ENCODE measurements around the gene KATNB1. TPM values are rescaled to one million over a fixed set of nuclear protein-coding genes. Genes with fewer than 3 reads are reported as not detected.
A peak's percentile ranks its signal among the peaks of the same experiment; 100 is the strongest.
"Not testable (repeated sequence)": the region's sequence is repeated elsewhere in the genome, so short reads cannot be mapped to it uniquely, and the experiment has no call there.

The KATNB1 gene
- polyA plus RNA-seq, 4 donors, result 9.6 to 19.3 (median 12.1) TPM

- H3K4me1 ChIP-seq (ENCODE audit: control insufficient read depth in 3 of 3, insufficient read depth in 2 of 3, low read depth in 1 of 3, low read length in 2 of 3), result peaks cover 0 to 7% (median 0%) of the 10 kb centered on the region in 3 donors
- FAIRE-seq (no peak), DNase-seq (no peak)
- WGBS, 3 donors, result 57 to 77% (median 61%) methylated on average over 7 to 8 of the region's 8 CpGs
- H3K27ac ChIP-seq (ENCODE audit: low read depth in 1 of 3, low read length in 2 of 3), result no peak overlapping the region
- H3K27me3 ChIP-seq (ENCODE audit: control insufficient read depth in 3 of 3, insufficient read depth in 3 of 3, low read length in 3 of 3), result no peaks in the 10 kb centered on the region
- no peak overlapping the region for H3K4me3 ChIP-seq (ENCODE audit: low read depth in 1 of 3, low read length in 3 of 3)
- peaks cover 0 to 89% (median 6%) of the 10 kb centered on the region in 3 donors for H3K36me3 ChIP-seq (ENCODE audit: control insufficient read depth in 3 of 3, insufficient read depth in 2 of 3, low read depth in 1 of 3, low read length in 3 of 3)
- H3K9me3 ChIP-seq (ENCODE audit: control insufficient read depth in 2 of 2, insufficient read depth in 1 of 2, low read depth in 1 of 2, low read length in 1 of 2), result no peaks in the 10 kb centered on the region
These were observed 51.9 kb downstream of the KATNB1 start for GRCh38 chr16:57787519-57787905.

- Histone ChIP-seq H3K27ac (ENCODE audit: low read depth in 1 of 3, low read length in 2 of 3) (no peak overlapping the region), H3K36me3 (ENCODE audit: control insufficient read depth in 3 of 3, insufficient read depth in 2 of 3, low read depth in 1 of 3, low read length in 3 of 3) (peaks cover 0 to 91% (median 6%) of the 10 kb centered on the region in 3 donors), H3K9me3 (ENCODE audit: control insufficient read depth in 2 of 2, insufficient read depth in 1 of 2, low read depth in 1 of 2, low read length in 1 of 2) (no peaks in the 10 kb centered on the region), H3K27me3 (ENCODE audit: control insufficient read depth in 3 of 3, insufficient read depth in 3 of 3, low read length in 3 of 3) (no peaks in the 10 kb centered on the region), H3K4me1 (ENCODE audit: control insufficient read depth in 3 of 3, insufficient read depth in 2 of 3, low read depth in 1 of 3, low read length in 2 of 3) (peaks cover 0 to 6% (median 0%) of the 10 kb centered on the region in 3 donors), H3K4me3 (ENCODE audit: low read depth in 1 of 3, low read length in 3 of 3) (no peak overlapping the region)
- DNase-seq (no peak), FAIRE-seq (no peak)
- 61 to 75% (median 70%) methylated on average over 16 to 17 of the region's 17 CpGs for WGBS, 3 donors
These were observed 52.8 kb downstream of the KATNB1 start for GRCh38 chr16:57788252-57788841.

GRCh38 chr16:57788951-57789350, 53.4 kb downstream of the KATNB1 start:
- H3K4me1 ChIP-seq (ENCODE audit: control insufficient read depth in 3 of 3, insufficient read depth in 2 of 3, low read depth in 1 of 3, low read length in 2 of 3), result peaks cover 0 to 6% (median 0%) of the 10 kb centered on the region in 3 donors
- H3K4me3 ChIP-seq (ENCODE audit: low read depth in 1 of 3, low read length in 3 of 3), result no peak overlapping the region
- WGBS, 3 donors, result 88 to 96% (median 91%) methylated on average over 12 of the region's 12 CpGs
- DNase-seq, result no peak
- H3K9me3 ChIP-seq (ENCODE audit: control insufficient read depth in 2 of 2, insufficient read depth in 1 of 2, low read depth in 1 of 2, low read length in 1 of 2), result no peaks in the 10 kb centered on the region
- no peaks in the 10 kb centered on the region for H3K27me3 ChIP-seq (ENCODE audit: control insufficient read depth in 3 of 3, insufficient read depth in 3 of 3, low read length in 3 of 3)
- FAIRE-seq, result no peak
- H3K27ac ChIP-seq (ENCODE audit: low read depth in 1 of 3, low read length in 2 of 3), result no peak overlapping the region
- peaks cover 0 to 89% (median 6%) of the 10 kb centered on the region in 3 donors for H3K36me3 ChIP-seq (ENCODE audit: control insufficient read depth in 3 of 3, insufficient read depth in 2 of 3, low read depth in 1 of 3, low read length in 3 of 3)

GRCh38 chr16:57791195-57791892, 55.8 kb downstream of the KATNB1 start:
- DNase-seq, result no peak
- no peak for FAIRE-seq
- Histone ChIP-seq H3K27ac (ENCODE audit: low read depth in 1 of 3, low read length in 2 of 3) (no peak overlapping the region), H3K9me3 (ENCODE audit: control insufficient read depth in 2 of 2, insufficient read depth in 1 of 2, low read depth in 1 of 2, low read length in 1 of 2) (no peaks in the 10 kb centered on the region), H3K36me3 (ENCODE audit: control insufficient read depth in 3 of 3, insufficient read depth in 2 of 3, low read depth in 1 of 3, low read length in 3 of 3) (peaks cover 0 to 86% (median 4%) of the 10 kb centered on the region in 3 donors), H3K4me1 (ENCODE audit: control insufficient read depth in 3 of 3, insufficient read depth in 2 of 3, low read depth in 1 of 3, low read length in 2 of 3) (peaks cover 0 to 12% (median 0%) of the 10 kb centered on the region in 3 donors), H3K4me3 (ENCODE audit: low read depth in 1 of 3, low read length in 3 of 3) (no peak overlapping the region), H3K27me3 (ENCODE audit: control insufficient read depth in 3 of 3, insufficient read depth in 3 of 3, low read length in 3 of 3) (no peaks in the 10 kb centered on the region)
- 67 to 77% (median 76%) methylated on average over 13 of the region's 13 CpGs for WGBS, 3 donors

GRCh38 chr16:57791893-57792461, 56.4 kb downstream of the KATNB1 start:
- peaks cover 0 to 17% (median 0%) of the 10 kb centered on the region in 3 donors for H3K4me1 ChIP-seq (ENCODE audit: control insufficient read depth in 3 of 3, insufficient read depth in 2 of 3, low read depth in 1 of 3, low read length in 2 of 3)
- 67 to 73% (median 73%) methylated on average over 8 of the region's 8 CpGs for WGBS, 3 donors
- no peak overlapping the region for H3K27ac ChIP-seq (ENCODE audit: low read depth in 1 of 3, low read length in 2 of 3)
- H3K27me3 ChIP-seq (ENCODE audit: control insufficient read depth in 3 of 3, insufficient read depth in 3 of 3, low read length in 3 of 3), result no peaks in the 10 kb centered on the region
- H3K4me3 ChIP-seq (ENCODE audit: low read depth in 1 of 3, low read length in 3 of 3), result no peak overlapping the region
- no peaks in the 10 kb centered on the region for H3K9me3 ChIP-seq (ENCODE audit: control insufficient read depth in 2 of 2, insufficient read depth in 1 of 2, low read depth in 1 of 2, low read length in 1 of 2)
- peaks cover 0 to 83% (median 7%) of the 10 kb centered on the region in 3 donors for H3K36me3 ChIP-seq (ENCODE audit: control insufficient read depth in 3 of 3, insufficient read depth in 2 of 3, low read depth in 1 of 3, low read length in 3 of 3)
- no peak for DNase-seq
- no peak for FAIRE-seq

GRCh38 chr16:57794849-57795430, 59.4 kb downstream of the KATNB1 start:
- Histone ChIP-seq H3K27ac (ENCODE audit: low read depth in 1 of 3, low read length in 2 of 3) (no peak overlapping the region), H3K4me3 (ENCODE audit: low read depth in 1 of 3, low read length in 3 of 3) (no peak overlapping the region), H3K9me3 (ENCODE audit: control insufficient read depth in 2 of 2, insufficient read depth in 1 of 2, low read depth in 1 of 2, low read length in 1 of 2) (no peaks in the 10 kb centered on the region), H3K4me1 (ENCODE audit: control insufficient read depth in 3 of 3, insufficient read depth in 2 of 3, low read depth in 1 of 3, low read length in 2 of 3) (peaks cover 0 to 38% (median 2%) of the 10 kb centered on the region in 3 donors), H3K36me3 (ENCODE audit: control insufficient read depth in 3 of 3, insufficient read depth in 2 of 3, low read depth in 1 of 3, low read length in 3 of 3) (peaks cover 0 to 67% (median 3%) of the 10 kb centered on the region in 3 donors), H3K27me3 (ENCODE audit: control insufficient read depth in 3 of 3, insufficient read depth in 3 of 3, low read length in 3 of 3) (no peaks in the 10 kb centered on the region)
- FAIRE-seq (no peak), DNase-seq (no peak)
- 84 to 87% (median 87%) methylated on average over 17 to 18 of the region's 18 CpGs for WGBS, 3 donors

- DNase-seq (peak; percentile 61 to 67), FAIRE-seq (no peak)
- H3K9me3 ChIP-seq (ENCODE audit: control insufficient read depth in 2 of 2, insufficient read depth in 1 of 2, low read depth in 1 of 2, low read length in 1 of 2), result no peaks in the 10 kb centered on the region
- no peak overlapping the region for H3K27ac ChIP-seq (ENCODE audit: low read depth in 1 of 3, low read length in 2 of 3)
- no peak overlapping the region for H3K4me3 ChIP-seq (ENCODE audit: low read depth in 1 of 3, low read length in 3 of 3)
- WGBS, 3 donors, result 24 to 48% (median 29%) methylated on average over 9 of the region's 9 CpGs
- no peaks in the 10 kb centered on the region for H3K27me3 ChIP-seq (ENCODE audit: control insufficient read depth in 3 of 3, insufficient read depth in 3 of 3, low read length in 3 of 3)
- peaks cover 0 to 62% (median 3%) of the 10 kb centered on the region in 3 donors for H3K36me3 ChIP-seq (ENCODE audit: control insufficient read depth in 3 of 3, insufficient read depth in 2 of 3, low read depth in 1 of 3, low read length in 3 of 3)
- H3K4me1 ChIP-seq (ENCODE audit: control insufficient read depth in 3 of 3, insufficient read depth in 2 of 3, low read depth in 1 of 3, low read length in 2 of 3), result peaks cover 4 to 43% (median 7%) of the 10 kb centered on the region in 3 donors
These were observed 59.9 kb downstream of the KATNB1 start for GRCh38 chr16:57795431-57795878.

GRCh38 chr16:57796014-57796413, 60.4 kb downstream of the KATNB1 start:
- Histone ChIP-seq H3K27ac (ENCODE audit: low read depth in 1 of 3, low read length in 2 of 3) (peak overlapping the region in 1 of 3 donors; percentile 92), H3K36me3 (ENCODE audit: control insufficient read depth in 3 of 3, insufficient read depth in 2 of 3, low read depth in 1 of 3, low read length in 3 of 3) (peaks cover 0 to 56% (median 3%) of the 10 kb centered on the region in 3 donors), H3K4me1 (ENCODE audit: control insufficient read depth in 3 of 3, insufficient read depth in 2 of 3, low read depth in 1 of 3, low read length in 2 of 3) (peaks cover 7 to 48% (median 12%) of the 10 kb centered on the region in 3 donors)
- H3K27me3 ChIP-seq (ENCODE audit: control insufficient read depth in 3 of 3, insufficient read depth in 3 of 3, low read length in 3 of 3); H3K4me3 ChIP-seq (ENCODE audit: low read depth in 1 of 3, low read length in 3 of 3); FAIRE-seq; DNase-seq; H3K9me3 ChIP-seq (ENCODE audit: control insufficient read depth in 2 of 2, insufficient read depth in 1 of 2, low read depth in 1 of 2, low read length in 1 of 2): not testable (repeated sequence)
- WGBS, 3 donors, result 75 to 88% (median 79%) methylated on average over 5 of the region's 5 CpGs
